PC-3 (cell line): Measurements from ENCODE around the gene PSMC3IP. TPM values are rescaled to one million over a fixed set of nuclear protein-coding genes. Genes with fewer than 3 reads are reported as not detected.

ENCODE experiments used
- ATAC-seq: fragments of 200-7000 bp; cut with Tn5 transposase; 2 replicates; pipeline ENCODE4 v1.9.1; 2020; ENCODE audit warnings: mild to moderate bottlenecking, moderate library complexity
- BruUV-seq: library from RNA; stranded (reverse); fragments of 400-500 nt; replicated peaks from 2 replicates; lab custom pipeline; 2021; lab: Mats Ljungman, UMichigan
- CTCF ChIA-PET: fragments of 300-600 bp; sonication (Branson Sonifier 250); formaldehyde crosslinking; loops from one replicate; lab custom pipeline; 2022; ENCODE audit warnings: antibody characterized with exemption; lab: Charles Lee
- POLR2A ChIA-PET: fragments of 300-600 bp; sonication (Branson Sonifier 250); formaldehyde crosslinking; loops from one replicate; lab custom pipeline; 2022; ENCODE audit warnings: antibody characterized with exemption; ENCODE audit not compliant: unreplicated experiment; lab: Charles Lee
- DNase-seq: peaks from one replicate; pipeline ENCODE4 v3.0.0-alpha.2; 2015
- H2AFZ ChIP-seq: fragments of 300-600 bp; sonication (generic); 2 replicates; pipeline ENCODE4 v1.6.0; 2016; ENCODE audit warnings: antibody characterized with exemption, low read length
- H3F3A ChIP-seq: fragments of 300-600 bp; sonication (generic); one replicate; pipeline ENCODE4 v1.6.0; 2017; ENCODE audit warnings: antibody characterized with exemption, low read length, control low read depth, mild to moderate bottlenecking; ENCODE audit not compliant: unreplicated experiment
- H3K27ac ChIP-seq: fragments of 300-600 bp; sonication (generic); 2 replicates; pipeline ENCODE4 v1.5.1; 2016; ENCODE audit warnings: mild to moderate bottlenecking, low read length
- H3K27me3 ChIP-seq: fragments of 300-600 bp; sonication (generic); 2 replicates; pipeline ENCODE4 v1.6.1; 2016; ENCODE audit warnings: low read length, mixed read lengths
- H3K36me3 ChIP-seq: fragments of 300-600 bp; sonication (generic); 2 replicates; pipeline ENCODE4 v1.6.1; 2016; ENCODE audit warnings: low read depth, mixed run types, low read length, mixed read lengths
- H3K4me1 ChIP-seq: fragments of 300-600 bp; sonication (generic); 2 replicates; pipeline ENCODE4 v1.5.1; 2016; ENCODE audit warnings: low read length; ENCODE audit not compliant: insufficient read depth
- H3K4me2 ChIP-seq: fragments of 300-600 bp; sonication (generic); 2 replicates; pipeline ENCODE4 v1.6.0; 2016; ENCODE audit warnings: low read length
- H3K4me3 ChIP-seq: fragments of 300-600 bp; sonication (generic); 2 replicates; pipeline ENCODE4 v1.5.1; 2016; ENCODE audit warnings: mild to moderate bottlenecking, low read length, mixed read lengths
- H3K79me2 ChIP-seq: fragments of 300-600 bp; sonication (generic); 2 replicates; pipeline ENCODE4 v1.6.1; 2017; ENCODE audit warnings: low read length, mixed read lengths
- H3K9ac ChIP-seq: fragments of 300-600 bp; sonication (generic); 2 replicates; pipeline ENCODE4 v1.6.0; 2016; ENCODE audit warnings: mild to moderate bottlenecking, low read length
- H3K9me2 ChIP-seq: fragments of 300-600 bp; sonication (generic); replicated peaks from 2 replicates; pipeline ENCODE4 v1.6.1; 2016; ENCODE audit warnings: mixed run types, low read length, mixed read lengths
- H3K9me3 ChIP-seq: fragments of 300-600 bp; sonication (generic); 2 replicates; pipeline ENCODE4 v1.6.1; 2016; ENCODE audit warnings: low read length, mixed read lengths
- H4K20me1 ChIP-seq: fragments of 300-600 bp; sonication (generic); 2 replicates; pipeline ENCODE4 v1.6.1; 2016; ENCODE audit warnings: low read length, mixed read lengths
- EZH2 ChIP-seq: fragments of 300-600 bp; sonication (generic); IDR thresholded peaks from one replicate; pipeline ENCODE4 v1.6.1; 2017; ENCODE audit warnings: antibody characterized with exemption, mild to moderate bottlenecking, low read length; ENCODE audit not compliant: unreplicated experiment
- EZH2phosphoT487 ChIP-seq: fragments of 300-600 bp; sonication (generic); IDR thresholded peaks from 2 replicates; pipeline ENCODE4 v1.6.1; 2018; ENCODE audit warnings: mild to moderate bottlenecking, antibody characterized with exemption, low read length, borderline replicate concordance
- intact Hi-C: fragments of 100-400 bp; cut with micrococcal nuclease; formaldehyde crosslinking; loops from 2 replicates; pipeline ENCODE4 v1.9.0; 2023
- total RNA-seq: library from RNA; depleted of rRNA; stranded (reverse); fragments of >200 nt; gene quantifications from 2 replicates; pipeline ENCODE4 v1.2.3, GENCODE V29; 2014
- TF ChIP-seq, protein P1 (sequence below): fragments of 300-600 bp; sonication (generic); conservative IDR thresholded peaks from 2 replicates; pipeline ENCODE4 v1.5.1; 2017; ENCODE audit warnings: antibody characterized with exemption, low read depth, mild to moderate bottlenecking, low read length

Gene PSMC3IP
- total RNA-seq, 1 experiment from 2014 or later = 20.3 TPM

DNA sequence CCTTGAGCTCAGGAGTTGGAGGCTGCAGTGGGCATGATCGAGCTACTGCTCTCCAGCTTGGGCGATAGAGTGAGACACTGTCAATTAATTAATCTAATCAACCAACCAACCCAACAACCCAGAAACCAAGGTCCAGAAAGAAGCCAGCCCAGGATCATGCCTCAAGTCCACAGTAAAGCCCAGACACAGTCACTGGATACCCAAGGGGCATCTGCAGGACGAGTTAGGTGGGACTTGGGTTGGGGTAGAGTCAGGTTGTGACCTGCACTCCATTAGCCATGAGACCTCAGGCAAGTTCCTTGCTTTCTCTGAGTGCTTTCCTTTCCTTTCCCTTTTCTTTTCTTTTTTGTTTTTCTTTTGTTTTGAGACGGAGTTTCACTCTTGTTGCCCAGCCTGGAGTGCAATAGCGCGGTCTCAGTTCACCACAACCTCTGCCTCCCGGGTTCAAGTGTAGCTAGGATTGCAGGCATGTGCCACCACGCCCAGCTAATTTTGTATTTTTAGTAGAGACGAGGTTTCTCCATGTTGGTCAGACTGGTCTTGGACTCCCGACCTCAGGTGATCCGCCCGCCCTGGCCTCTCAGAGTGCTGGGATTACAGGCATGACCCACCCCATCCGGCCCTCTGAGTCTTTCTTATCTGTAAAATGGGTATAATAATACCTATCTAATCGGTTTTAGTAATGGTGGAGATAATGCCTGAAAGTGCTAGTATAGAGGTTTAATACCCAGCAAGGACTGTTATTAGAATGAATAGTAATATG, 28.4 kb downstream of the PSMC3IP start:
- no peaks in the 10 kb centered on the region for H3F3A ChIP-seq
- H3K9me2 ChIP-seq = no peaks in the 10 kb centered on the region
- peaks cover 9% of the 10 kb centered on the region for H3K79me2 ChIP-seq
- no TSS peak for BruUV-seq
- H3K36me3 ChIP-seq = no peaks in the 10 kb centered on the region
- no peaks in the 10 kb centered on the region for H3K9me3 ChIP-seq
- ATAC-seq (no peak), DNase-seq (no peak)
- H3K4me2 ChIP-seq = peak overlapping the region; percentile 86
- TF ChIP-seq EZH2 (no peak), EZH2phosphoT487 (no peak)
- TF ChIP-seq, protein P1, sequence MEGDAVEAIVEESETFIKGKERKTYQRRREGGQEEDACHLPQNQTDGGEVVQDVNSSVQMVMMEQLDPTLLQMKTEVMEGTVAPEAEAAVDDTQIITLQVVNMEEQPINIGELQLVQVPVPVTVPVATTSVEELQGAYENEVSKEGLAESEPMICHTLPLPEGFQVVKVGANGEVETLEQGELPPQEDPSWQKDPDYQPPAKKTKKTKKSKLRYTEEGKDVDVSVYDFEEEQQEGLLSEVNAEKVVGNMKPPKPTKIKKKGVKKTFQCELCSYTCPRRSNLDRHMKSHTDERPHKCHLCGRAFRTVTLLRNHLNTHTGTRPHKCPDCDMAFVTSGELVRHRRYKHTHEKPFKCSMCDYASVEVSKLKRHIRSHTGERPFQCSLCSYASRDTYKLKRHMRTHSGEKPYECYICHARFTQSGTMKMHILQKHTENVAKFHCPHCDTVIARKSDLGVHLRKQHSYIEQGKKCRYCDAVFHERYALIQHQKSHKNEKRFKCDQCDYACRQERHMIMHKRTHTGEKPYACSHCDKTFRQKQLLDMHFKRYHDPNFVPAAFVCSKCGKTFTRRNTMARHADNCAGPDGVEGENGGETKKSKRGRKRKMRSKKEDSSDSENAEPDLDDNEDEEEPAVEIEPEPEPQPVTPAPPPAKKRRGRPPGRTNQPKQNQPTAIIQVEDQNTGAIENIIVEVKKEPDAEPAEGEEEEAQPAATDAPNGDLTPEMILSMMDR = no peak
- POLR2A ChIA-PET = no interaction called here
- intact Hi-C loops = no loop called here
- peaks cover 4% of the 10 kb centered on the region; the same call in 1 of the 2 replicates for H3K4me1 ChIP-seq
- no peaks in the 10 kb centered on the region for H3K27me3 ChIP-seq
- H4K20me1 ChIP-seq = no peaks in the 10 kb centered on the region
- H3K9ac ChIP-seq = no peak overlapping the region; the same call in 1 of the 2 replicates
- CTCF ChIA-PET = no interaction called here
- no peak overlapping the region for H3K27ac ChIP-seq
- peak overlapping the region; percentile 74 for H3K4me3 ChIP-seq
- peak overlapping the region; percentile 74 for H2AFZ ChIP-seq

DNA sequence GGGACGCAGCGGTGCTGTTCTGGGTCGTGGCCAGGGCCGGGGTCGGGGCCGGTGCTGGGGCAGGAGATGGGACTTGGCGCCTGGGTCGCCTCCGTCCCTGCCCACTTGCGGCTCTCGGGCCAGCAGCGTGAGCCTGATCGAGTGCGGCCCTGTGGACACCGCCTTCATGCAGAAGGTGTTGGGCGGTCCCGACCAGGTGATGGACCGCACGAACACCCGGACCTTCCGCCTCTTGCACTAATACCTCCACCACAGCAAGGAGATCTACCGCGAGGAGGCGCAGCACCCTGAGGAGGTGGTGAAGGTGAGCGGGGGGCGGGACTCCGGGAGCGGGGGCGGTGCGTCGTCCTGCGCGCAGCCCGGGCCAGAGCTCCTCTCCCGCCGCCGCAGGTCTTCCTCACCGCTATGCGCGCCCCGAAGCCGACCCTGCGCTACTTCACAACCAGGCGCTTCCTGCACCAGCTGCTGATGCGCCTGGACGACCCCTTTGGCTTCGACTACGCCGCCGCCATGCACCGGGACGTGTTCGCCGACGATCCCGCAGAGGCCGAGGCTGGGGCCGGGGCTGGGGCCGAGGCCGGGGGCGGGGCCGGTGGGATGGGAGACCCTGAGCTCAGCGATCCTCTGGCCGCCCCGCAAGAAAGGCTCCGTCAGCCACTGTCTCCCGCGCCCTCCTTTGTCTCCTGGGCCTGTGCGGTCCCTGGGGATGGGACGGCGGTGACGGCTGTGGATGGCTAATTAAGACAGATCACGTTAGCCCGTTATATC, 29.3 kb downstream of the PSMC3IP start:
- peak overlapping the region; percentile 74 for H3K4me3 ChIP-seq
- peak; percentile 81 for DNase-seq
- no peaks in the 10 kb centered on the region for H3K9me3 ChIP-seq
- peak overlapping the region; percentile 20; the same call in 1 of the 2 replicates for H3K9ac ChIP-seq
- peak overlapping the region; percentile 86 for H3K4me2 ChIP-seq
- H3K79me2 ChIP-seq = 0 out of 2 replicates have a peak, but pooled peaks cover under 1% of the 10 kb centered on the region
- no peaks in the 10 kb centered on the region for H3K27me3 ChIP-seq
- H3K36me3 ChIP-seq = no peaks in the 10 kb centered on the region
- no peaks in the 10 kb centered on the region for H3F3A ChIP-seq
- TF ChIP-seq, protein P1 = peak; percentile 62
- no peak for TF ChIP-seq EZH2phosphoT487
- BruUV-seq = no TSS peak
- POLR2A ChIA-PET = no interaction called here
- H3K9me2 ChIP-seq = no peaks in the 10 kb centered on the region
- peak overlapping the region; percentile 74 for H2AFZ ChIP-seq
- intact Hi-C loops = no loop called here
- no peak overlapping the region for H3K27ac ChIP-seq
- H4K20me1 ChIP-seq = no peaks in the 10 kb centered on the region
- CTCF ChIA-PET = interaction anchor here (0.5 to 0.6 kb wide), 2 partner anchors 30 to 830 kb away, joined by 3 to 4 read pairs; no protein-coding TSS in a partner anchor
- ATAC-seq = peak; percentile 91
- peaks cover 4% of the 10 kb centered on the region; the same call in 1 of the 2 replicates for H3K4me1 ChIP-seq
